GM23338 (cell line): Measurements from ENCODE around the gene HPDL. TPM values are rescaled to one million over a fixed set of nuclear protein-coding genes. Genes with fewer than 3 reads are reported as not detected.

Experiments
- ATAC-seq: fragments of 200-7000 bp; cut with Tn5 transposase; 3 replicates; pipeline ENCODE4 v1.9.1; 2020
- DNase-seq: peaks from one replicate; pipeline ENCODE4 v3.0.0-alpha.2; 2015; ENCODE audit warnings: low spot score
- H2AFZ ChIP-seq: fragments of 200-600 bp; sonication (generic); 2 replicates; pipeline ENCODE4 v1.8.0; 2016; ENCODE audit warnings: antibody characterized with exemption, mild to moderate bottlenecking, moderate library complexity
- H3F3A ChIP-seq: fragments of 200-600 bp; sonication (generic); replicated peaks from 2 replicates; pipeline ENCODE4 v1.8.0; 2017; ENCODE audit warnings: antibody characterized with exemption, mixed run types, low read depth
- H3K27ac ChIP-seq: fragments of 200-600 bp; sonication (generic); 2 replicates; pipeline ENCODE4 v1.6.1; 2016; ENCODE audit warnings: low read depth
- H3K27me3 ChIP-seq: fragments of 200-600 bp; sonication (generic); 2 replicates; pipeline ENCODE4 v1.8.0; 2016; ENCODE audit warnings: mild to moderate bottlenecking, mixed run types, moderate library complexity; ENCODE audit not compliant: insufficient read depth
- H3K36me3 ChIP-seq: fragments of 200-600 bp; sonication (generic); 2 replicates; pipeline ENCODE4 v1.8.0; 2016; ENCODE audit warnings: mild to moderate bottlenecking; ENCODE audit not compliant: insufficient read depth
- H3K4me1 ChIP-seq: fragments of 200-600 bp; sonication (generic); 2 replicates; pipeline ENCODE4 v1.8.0; 2016; ENCODE audit warnings: mild to moderate bottlenecking, moderate library complexity; ENCODE audit not compliant: insufficient read depth
- H3K4me2 ChIP-seq: fragments of 200-600 bp; sonication (generic); 2 replicates; pipeline ENCODE4 v1.7.1; 2017; ENCODE audit warnings: mixed run types
- H3K4me3 ChIP-seq: fragments of 200-600 bp; sonication (generic); 2 replicates; pipeline ENCODE4 v1.6.1; 2016; ENCODE audit warnings: mixed run types
- H3K79me2 ChIP-seq: fragments of 200-600 bp; sonication (generic); replicated peaks from 2 replicates; pipeline ENCODE4 v1.8.0; 2017; ENCODE audit warnings: mild to moderate bottlenecking; ENCODE audit not compliant: insufficient read depth
- H3K9me2 ChIP-seq: fragments of 200-600 bp; sonication (generic); 2 replicates; pipeline ENCODE4 v1.8.0; 2017; ENCODE audit not compliant: insufficient read depth
- H4K20me1 ChIP-seq: fragments of 200-600 bp; sonication (generic); replicated peaks from 2 replicates; pipeline ENCODE4 v1.8.0; 2017; ENCODE audit warnings: mild to moderate bottlenecking; ENCODE audit not compliant: insufficient read depth
- H3K27ac Mint-ChIP-seq: 2 replicates; pipeline ENCODE4 v1.8.0; 2020; ENCODE audit warnings: inconsistent platforms, mild to moderate bottlenecking, moderate library complexity, mixed read lengths
- H3K27me3 Mint-ChIP-seq: 3 replicates; pipeline ENCODE4 v1.8.0; 2022; ENCODE audit warnings: low read depth, mild to moderate bottlenecking, moderate library complexity, mixed read lengths, inconsistent platforms; ENCODE audit not compliant: insufficient read depth, poor library complexity
- H3K36me3 Mint-ChIP-seq: 3 replicates; pipeline ENCODE4 v1.8.0; 2021; ENCODE audit warnings: low read depth, mild to moderate bottlenecking, inconsistent platforms, moderate library complexity, mixed read lengths
- H3K4me1 Mint-ChIP-seq: 3 replicates; pipeline ENCODE4 v1.8.0; 2020; ENCODE audit warnings: mild to moderate bottlenecking, inconsistent platforms, mixed read lengths
- H3K4me3 Mint-ChIP-seq: 3 replicates; pipeline ENCODE4 v1.8.0; 2021; ENCODE audit warnings: moderate library complexity, mild to moderate bottlenecking, inconsistent platforms, mixed read lengths
- H3K9me3 Mint-ChIP-seq: 3 replicates; pipeline ENCODE4 v1.8.0; 2020; ENCODE audit warnings: moderate library complexity, mild to moderate bottlenecking, inconsistent platforms, mixed read lengths
- EZH2phosphoT487 ChIP-seq: fragments of 200-600 bp; sonication (generic); IDR thresholded peaks from one replicate; pipeline ENCODE4 v1.8.1; 2018; ENCODE audit warnings: antibody characterized with exemption; ENCODE audit not compliant: unreplicated experiment
- polyA plus RNA-seq: library from polyadenylated mRNA; unstranded; fragments of >200 nt; fragmentation: Nextera tagmentation; extraction: Ambion mirVana; gene quantifications from 2 replicates; pipeline ENCODE4 v1.2.1, GENCODE V29; 2016
- total RNA-seq: library from RNA; depleted of rRNA; stranded (reverse); fragments of >200 nt; shearing (Covaris generic); gene quantifications from 2 replicates; pipeline ENCODE4 v1.2.3, GENCODE V29; 2014
- TF ChIP-seq, protein P1 (sequence below): IDR thresholded peaks from one replicate; pipeline ENCODE4 v1.6.1; 2018; ENCODE audit warnings: antibody characterized with exemption; ENCODE audit not compliant: unreplicated experiment
- TF ChIP-seq, protein P2 (sequence below), 2 experiments: fragments of 200-600 bp in 1 of 2; sonication (generic) in 1 of 2; conservative IDR thresholded peaks; 2 replicates each; pipeline versions ENCODE4 v1.5.1 to v1.6.1; 2016 to 2017; ENCODE audit warnings: antibody characterized with exemption in 2 of 2, low read depth in 2 of 2, mild to moderate bottlenecking in 2 of 2, moderate library complexity in 1 of 2
- TF ChIP-seq, protein P3 (sequence below): fragments of 250-450 bp; sonication (Bioruptor Pico); IDR thresholded peaks from 2 replicates; pipeline ENCODE4 v1.5.0; 2020; ENCODE audit warnings: mild to moderate bottlenecking, moderate library complexity

The HPDL gene
- total and polyA plus RNA-seq, 2 experiments from 2014 or later: 36.5 to 82.1 TPM

DNA sequence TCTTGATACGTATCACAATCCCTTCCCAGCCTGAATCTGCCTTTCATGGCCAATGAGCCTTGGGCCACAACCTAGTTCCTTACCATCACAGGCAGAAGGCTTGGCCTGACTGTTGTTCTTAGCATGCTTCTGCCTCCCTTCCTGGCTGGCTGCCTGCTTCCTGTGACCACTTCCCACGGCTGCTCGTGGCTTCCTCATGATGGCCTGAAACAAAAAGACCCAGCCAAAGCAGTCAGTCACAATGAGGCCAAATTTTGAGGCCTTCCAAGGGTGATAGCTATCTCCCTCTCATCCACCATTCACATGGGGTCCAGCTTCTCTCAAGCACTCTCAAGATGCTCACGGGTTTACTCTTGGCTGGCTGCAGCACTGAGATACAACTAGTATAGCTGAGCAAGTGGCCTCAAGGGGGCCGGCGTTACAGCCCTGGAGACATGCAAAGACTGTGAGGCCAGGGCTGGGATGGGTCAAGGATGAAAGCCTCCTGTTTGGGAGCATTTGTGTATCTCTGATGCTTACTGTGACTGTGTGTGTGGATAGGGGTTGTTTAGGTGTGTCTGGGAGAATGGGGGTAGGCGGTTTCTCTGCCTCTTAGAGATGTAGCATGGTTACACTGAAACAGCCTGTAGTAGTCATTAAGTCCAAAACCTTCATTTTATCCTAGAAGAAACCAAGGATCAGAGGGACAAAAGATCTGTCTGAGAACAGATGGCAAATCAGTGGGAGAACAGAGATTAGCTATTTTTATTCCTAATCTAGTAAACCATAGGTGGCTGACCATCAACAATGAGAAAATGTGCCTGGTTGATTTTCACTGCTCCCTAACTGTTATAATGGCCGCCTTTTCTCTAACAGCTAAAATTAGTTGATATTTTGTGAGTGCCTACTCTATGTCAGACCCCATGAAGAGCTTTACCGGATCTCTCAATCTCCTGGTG, 7.9 kb downstream of the HPDL start:
- Histone ChIP-seq H4K20me1 (0 out of 2 replicates have a peak, but pooled peaks cover 9% of the 10 kb centered on the region), H3K79me2 (peaks cover 27% of the 10 kb centered on the region), H3K27me3 (no peaks in the 10 kb centered on the region), H3K9me2 (no peaks in the 10 kb centered on the region), H3K36me3 (peaks cover 3% of the 10 kb centered on the region), H3K4me3 (no peak overlapping the region), H3K4me1 (peaks cover 12% of the 10 kb centered on the region; the same call in 1 of the 2 replicates), H3K4me2 (no peak overlapping the region), H2AFZ (no peak overlapping the region), H3K27ac (0 out of 2 replicates have a peak overlapping the region, but pooled peaks have one; percentile 66), H3F3A (peaks cover 13% of the 10 kb centered on the region; the same call in 1 of the 2 replicates)
- DNase-seq: peak; percentile 59
- Mint-ChIP-seq H3K4me3 (no peak overlapping the region), H3K27me3 (peaks cover under 1% of the 10 kb centered on the region), H3K9me3 (no peaks in the 10 kb centered on the region), H3K27ac (0 out of 2 replicates have a peak overlapping the region, but pooled peaks have one; percentile 38), H3K36me3 (peaks cover 54% of the 10 kb centered on the region), H3K4me1 (peaks cover 38% of the 10 kb centered on the region)
- peak; percentile 74 for ATAC-seq
- TF ChIP-seq, protein P1, sequence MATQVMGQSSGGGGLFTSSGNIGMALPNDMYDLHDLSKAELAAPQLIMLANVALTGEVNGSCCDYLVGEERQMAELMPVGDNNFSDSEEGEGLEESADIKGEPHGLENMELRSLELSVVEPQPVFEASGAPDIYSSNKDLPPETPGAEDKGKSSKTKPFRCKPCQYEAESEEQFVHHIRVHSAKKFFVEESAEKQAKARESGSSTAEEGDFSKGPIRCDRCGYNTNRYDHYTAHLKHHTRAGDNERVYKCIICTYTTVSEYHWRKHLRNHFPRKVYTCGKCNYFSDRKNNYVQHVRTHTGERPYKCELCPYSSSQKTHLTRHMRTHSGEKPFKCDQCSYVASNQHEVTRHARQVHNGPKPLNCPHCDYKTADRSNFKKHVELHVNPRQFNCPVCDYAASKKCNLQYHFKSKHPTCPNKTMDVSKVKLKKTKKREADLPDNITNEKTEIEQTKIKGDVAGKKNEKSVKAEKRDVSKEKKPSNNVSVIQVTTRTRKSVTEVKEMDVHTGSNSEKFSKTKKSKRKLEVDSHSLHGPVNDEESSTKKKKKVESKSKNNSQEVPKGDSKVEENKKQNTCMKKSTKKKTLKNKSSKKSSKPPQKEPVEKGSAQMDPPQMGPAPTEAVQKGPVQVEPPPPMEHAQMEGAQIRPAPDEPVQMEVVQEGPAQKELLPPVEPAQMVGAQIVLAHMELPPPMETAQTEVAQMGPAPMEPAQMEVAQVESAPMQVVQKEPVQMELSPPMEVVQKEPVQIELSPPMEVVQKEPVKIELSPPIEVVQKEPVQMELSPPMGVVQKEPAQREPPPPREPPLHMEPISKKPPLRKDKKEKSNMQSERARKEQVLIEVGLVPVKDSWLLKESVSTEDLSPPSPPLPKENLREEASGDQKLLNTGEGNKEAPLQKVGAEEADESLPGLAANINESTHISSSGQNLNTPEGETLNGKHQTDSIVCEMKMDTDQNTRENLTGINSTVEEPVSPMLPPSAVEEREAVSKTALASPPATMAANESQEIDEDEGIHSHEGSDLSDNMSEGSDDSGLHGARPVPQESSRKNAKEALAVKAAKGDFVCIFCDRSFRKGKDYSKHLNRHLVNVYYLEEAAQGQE: no peak
- TF ChIP-seq, protein P2, sequence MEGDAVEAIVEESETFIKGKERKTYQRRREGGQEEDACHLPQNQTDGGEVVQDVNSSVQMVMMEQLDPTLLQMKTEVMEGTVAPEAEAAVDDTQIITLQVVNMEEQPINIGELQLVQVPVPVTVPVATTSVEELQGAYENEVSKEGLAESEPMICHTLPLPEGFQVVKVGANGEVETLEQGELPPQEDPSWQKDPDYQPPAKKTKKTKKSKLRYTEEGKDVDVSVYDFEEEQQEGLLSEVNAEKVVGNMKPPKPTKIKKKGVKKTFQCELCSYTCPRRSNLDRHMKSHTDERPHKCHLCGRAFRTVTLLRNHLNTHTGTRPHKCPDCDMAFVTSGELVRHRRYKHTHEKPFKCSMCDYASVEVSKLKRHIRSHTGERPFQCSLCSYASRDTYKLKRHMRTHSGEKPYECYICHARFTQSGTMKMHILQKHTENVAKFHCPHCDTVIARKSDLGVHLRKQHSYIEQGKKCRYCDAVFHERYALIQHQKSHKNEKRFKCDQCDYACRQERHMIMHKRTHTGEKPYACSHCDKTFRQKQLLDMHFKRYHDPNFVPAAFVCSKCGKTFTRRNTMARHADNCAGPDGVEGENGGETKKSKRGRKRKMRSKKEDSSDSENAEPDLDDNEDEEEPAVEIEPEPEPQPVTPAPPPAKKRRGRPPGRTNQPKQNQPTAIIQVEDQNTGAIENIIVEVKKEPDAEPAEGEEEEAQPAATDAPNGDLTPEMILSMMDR (conservative IDR thresholded peaks at IDR 0.05; ENCODE audit: low read depth in 2 of 2): peak; percentile 28 to 37; a peak in 3 of 4 replicates

DNA sequence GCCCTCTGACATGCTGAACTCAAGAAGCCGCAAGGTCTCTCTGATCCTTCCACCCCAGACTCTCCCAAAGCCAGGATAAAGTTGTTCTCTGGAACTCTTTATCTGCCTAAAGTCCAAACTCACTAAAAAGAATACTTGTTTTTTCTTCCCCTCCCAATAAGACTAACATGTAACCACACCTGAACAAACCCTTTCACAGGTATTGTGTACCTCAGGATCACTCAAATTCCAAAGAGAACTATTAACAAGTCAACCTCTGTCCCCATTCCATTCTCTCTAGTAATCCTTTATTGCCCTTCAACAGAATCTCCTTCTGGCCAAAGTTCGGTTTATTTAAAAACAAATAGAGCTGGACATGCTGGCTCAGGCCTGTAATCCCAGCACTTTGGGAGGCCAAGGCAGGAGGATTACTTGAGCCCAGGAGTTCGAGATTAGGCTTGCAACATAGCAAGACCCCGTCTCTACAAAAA, 9.2 kb downstream of the HPDL start:
- no peaks in the 10 kb centered on the region; the same call in none of the 2 replicates for H3K36me3 ChIP-seq
- H4K20me1 ChIP-seq: 0 out of 2 replicates have a peak, but pooled peaks cover 9% of the 10 kb centered on the region
- 0 out of 2 replicates have a peak, but pooled peaks cover 7% of the 10 kb centered on the region for H3F3A ChIP-seq
- DNase-seq (no peak), ATAC-seq (no peak)
- peaks cover 31% of the 10 kb centered on the region for H3K79me2 ChIP-seq
- H3K27me3 Mint-ChIP-seq: peaks cover 2% of the 10 kb centered on the region
- no peak overlapping the region for H3K4me2 ChIP-seq
- peaks cover 16% of the 10 kb centered on the region for H3K4me1 ChIP-seq
- H3K4me3 ChIP-seq: no peak overlapping the region
- no peak overlapping the region for H3K27ac Mint-ChIP-seq
- H3K9me3 Mint-ChIP-seq: no peaks in the 10 kb centered on the region
- H2AFZ ChIP-seq: no peak overlapping the region
- no peaks in the 10 kb centered on the region for H3K27me3 ChIP-seq
- H3K27ac ChIP-seq: no peak overlapping the region
- no peak overlapping the region; the same call in 2 of the 3 replicates for H3K4me3 Mint-ChIP-seq
- H3K36me3 Mint-ChIP-seq: peaks cover 47% of the 10 kb centered on the region
- peaks cover 36% of the 10 kb centered on the region for H3K4me1 Mint-ChIP-seq
- no peaks in the 10 kb centered on the region for H3K9me2 ChIP-seq
- TF ChIP-seq, protein P3, sequence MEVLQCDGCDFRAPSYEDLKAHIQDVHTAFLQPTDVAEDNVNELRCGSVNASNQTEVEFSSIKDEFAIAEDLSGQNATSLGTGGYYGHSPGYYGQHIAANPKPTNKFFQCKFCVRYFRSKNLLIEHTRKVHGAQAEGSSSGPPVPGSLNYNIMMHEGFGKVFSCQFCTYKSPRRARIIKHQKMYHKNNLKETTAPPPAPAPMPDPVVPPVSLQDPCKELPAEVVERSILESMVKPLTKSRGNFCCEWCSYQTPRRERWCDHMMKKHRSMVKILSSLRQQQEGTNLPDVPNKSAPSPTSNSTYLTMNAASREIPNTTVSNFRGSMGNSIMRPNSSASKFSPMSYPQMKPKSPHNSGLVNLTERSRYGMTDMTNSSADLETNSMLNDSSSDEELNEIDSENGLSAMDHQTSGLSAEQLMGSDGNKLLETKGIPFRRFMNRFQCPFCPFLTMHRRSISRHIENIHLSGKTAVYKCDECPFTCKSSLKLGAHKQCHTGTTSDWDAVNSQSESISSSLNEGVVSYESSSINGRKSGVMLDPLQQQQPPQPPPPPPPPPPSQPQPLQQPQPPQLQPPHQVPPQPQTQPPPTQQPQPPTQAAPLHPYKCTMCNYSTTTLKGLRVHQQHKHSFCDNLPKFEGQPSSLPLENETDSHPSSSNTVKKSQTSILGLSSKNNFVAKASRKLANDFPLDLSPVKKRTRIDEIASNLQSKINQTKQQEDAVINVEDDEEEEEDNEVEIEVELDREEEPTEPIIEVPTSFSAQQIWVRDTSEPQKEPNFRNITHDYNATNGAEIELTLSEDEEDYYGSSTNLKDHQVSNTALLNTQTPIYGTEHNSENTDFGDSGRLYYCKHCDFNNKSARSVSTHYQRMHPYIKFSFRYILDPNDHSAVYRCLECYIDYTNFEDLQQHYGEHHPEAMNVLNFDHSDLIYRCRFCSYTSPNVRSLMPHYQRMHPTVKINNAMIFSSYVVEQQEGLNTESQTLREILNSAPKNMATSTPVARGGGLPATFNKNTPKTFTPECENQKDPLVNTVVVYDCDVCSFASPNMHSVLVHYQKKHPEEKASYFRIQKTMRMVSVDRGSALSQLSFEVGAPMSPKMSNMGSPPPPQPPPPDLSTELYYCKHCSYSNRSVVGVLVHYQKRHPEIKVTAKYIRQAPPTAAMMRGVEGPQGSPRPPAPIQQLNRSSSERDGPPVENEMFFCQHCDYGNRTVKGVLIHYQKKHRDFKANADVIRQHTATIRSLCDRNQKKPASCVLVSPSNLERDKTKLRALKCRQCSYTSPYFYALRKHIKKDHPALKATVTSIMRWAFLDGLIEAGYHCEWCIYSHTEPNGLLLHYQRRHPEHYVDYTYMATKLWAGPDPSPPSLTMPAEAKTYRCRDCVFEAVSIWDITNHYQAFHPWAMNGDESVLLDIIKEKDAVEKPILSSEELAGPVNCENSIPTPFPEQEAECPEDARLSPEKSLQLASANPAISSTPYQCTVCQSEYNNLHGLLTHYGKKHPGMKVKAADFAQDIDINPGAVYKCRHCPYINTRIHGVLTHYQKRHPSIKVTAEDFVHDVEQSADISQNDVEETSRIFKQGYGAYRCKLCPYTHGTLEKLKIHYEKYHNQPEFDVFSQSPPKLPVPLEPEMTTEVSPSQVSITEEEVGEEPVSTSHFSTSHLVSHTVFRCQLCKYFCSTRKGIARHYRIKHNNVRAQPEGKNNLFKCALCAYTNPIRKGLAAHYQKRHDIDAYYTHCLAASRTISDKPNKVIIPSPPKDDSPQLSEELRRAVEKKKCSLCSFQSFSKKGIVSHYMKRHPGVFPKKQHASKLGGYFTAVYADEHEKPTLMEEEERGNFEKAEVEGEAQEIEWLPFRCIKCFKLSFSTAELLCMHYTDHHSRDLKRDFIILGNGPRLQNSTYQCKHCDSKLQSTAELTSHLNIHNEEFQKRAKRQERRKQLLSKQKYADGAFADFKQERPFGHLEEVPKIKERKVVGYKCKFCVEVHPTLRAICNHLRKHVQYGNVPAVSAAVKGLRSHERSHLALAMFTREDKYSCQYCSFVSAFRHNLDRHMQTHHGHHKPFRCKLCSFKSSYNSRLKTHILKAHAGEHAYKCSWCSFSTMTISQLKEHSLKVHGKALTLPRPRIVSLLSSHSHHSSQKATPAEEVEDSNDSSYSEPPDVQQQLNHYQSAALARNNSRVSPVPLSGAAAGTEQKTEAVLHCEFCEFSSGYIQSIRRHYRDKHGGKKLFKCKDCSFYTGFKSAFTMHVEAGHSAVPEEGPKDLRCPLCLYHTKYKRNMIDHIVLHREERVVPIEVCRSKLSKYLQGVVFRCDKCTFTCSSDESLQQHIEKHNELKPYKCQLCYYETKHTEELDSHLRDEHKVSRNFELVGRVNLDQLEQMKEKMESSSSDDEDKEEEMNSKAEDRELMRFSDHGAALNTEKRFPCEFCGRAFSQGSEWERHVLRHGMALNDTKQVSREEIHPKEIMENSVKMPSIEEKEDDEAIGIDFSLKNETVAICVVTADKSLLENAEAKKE (CRISPR knock-in tag): no peak
- no peak for TF ChIP-seq EZH2phosphoT487
